Sigmoid colon (tissue), 7 donors: ENCODE results near the gene PDZD8. TPM values are rescaled to one million over a fixed set of nuclear protein-coding genes. Genes with fewer than 3 reads are reported as not detected.

Experiments used
- DNase-seq: peaks from one replicate; pipeline ENCODE4 v3.0.0-alpha.2; 2019
- H3K27ac ChIP-seq, 4 donors: fragments of 200-600 bp; sonication (generic); one replicate each; pipeline ENCODE4 v1.5.1; 2016 to 2019; ENCODE audit warnings: mild to moderate bottlenecking in 1 of 4
- H3K27me3 ChIP-seq, 3 donors: fragments of 200-600 bp; sonication (generic); one replicate each; pipeline ENCODE4 v1.5.1; 2019; ENCODE audit warnings: mild to moderate bottlenecking in 1 of 3
- H3K36me3 ChIP-seq, 4 donors: fragments of 200-600 bp; sonication (generic); one replicate each; pipeline ENCODE4 v1.5.1; 2016 to 2019
- H3K4me1 ChIP-seq, 4 donors: fragments of 200-600 bp; sonication (generic); one replicate each; pipeline ENCODE4 v1.5.1; 2017 to 2019
- H3K4me3 ChIP-seq, 4 donors: fragments of 200-600 bp; sonication (generic); one replicate each; pipeline ENCODE4 v1.5.1; 2017 to 2019; ENCODE audit warnings: mild to moderate bottlenecking in 2 of 4, moderate library complexity in 1 of 4
- H3K9me3 ChIP-seq, 4 donors: fragments of 200-600 bp in 3 of 4; sonication (generic) in 3 of 4; one replicate each; pipeline versions ENCODE4 v1.5.1 to v1.6.1; 2013 to 2019
- CTCF ChIP-seq, 4 experiments: fragments of 450-650 bp in 3 of 4; fragments of 200-600 bp in 1 of 4; IDR thresholded peaks; one replicate each; pipeline ENCODE4 v1.5.1; 2016 to 2019; ENCODE audit warnings: antibody characterized with exemption in 4 of 4, mild to moderate bottlenecking in 3 of 4, moderate library complexity in 2 of 4
- EP300 ChIP-seq, 4 donors: sonication (generic); formaldehyde crosslinking; IDR thresholded peaks; one replicate each; pipeline ENCODE4 v1.6.1; 2017; ENCODE audit warnings: antibody characterized with exemption in 4 of 4
- POLR2A ChIP-seq, 2 donors: fragments of 450-650 bp; IDR thresholded peaks; one replicate each; pipeline ENCODE4 v1.6.1; 2016; ENCODE audit warnings: antibody characterized with exemption in 2 of 2, mild to moderate bottlenecking in 2 of 2, moderate library complexity in 2 of 2
- POLR2AphosphoS5 ChIP-seq, 4 donors: sonication (generic); formaldehyde crosslinking; IDR thresholded peaks; one replicate each; pipeline ENCODE4 v1.6.1; 2017; ENCODE audit warnings: antibody characterized with exemption in 4 of 4
- WGBS, 2 donors: extraction: QIAGEN DNeasy Blood & Tissue Kit; methylation state at CpG; one replicate each; pipeline ENCODE4 v1.1.7; 2013; 5-methylcytosine and 5-hydroxymethylcytosine counted together
- intact Hi-C: fragments of 100-400 bp; cut with DNase I; formaldehyde crosslinking; loops from one replicate; pipeline ENCODE4 v1.15.1; 2023
- polyA plus RNA-seq, 3 donors: library from polyadenylated mRNA; stranded (reverse); fragments of 200-250 nt; gene quantifications; one replicate each; pipeline ENCODE4 v1.2.3, GENCODE V29; 2013
- total RNA-seq, 4 donors: library from RNA; depleted of rRNA; stranded (reverse); fragments of >200 nt; gene quantifications; one replicate each; pipeline ENCODE4 v1.1.0, GENCODE V29; 2016
- donor health status: healthy with polysubstance abuse.
- donor health status: Bipolar disorder and iron deficiency.
- donor health status: healthy.

Gene PDZD8
- total and polyA plus RNA-seq, 7 donors = 3.5 to 34.3 (median 25.2) TPM

GRCh38 chr10:117398029-117398428 is 22.8 kb upstream of the PDZD8 start:
- H3K9me3 ChIP-seq = no peaks in the 10 kb centered on the region
- intact Hi-C loops = no loop called here
- WGBS, 2 donors = 92 to 99% methylated on average over 3 of the region's 3 CpGs
- DNase-seq = no peak
- H3K36me3 ChIP-seq = no peaks in the 10 kb centered on the region
- no peak for TF ChIP-seq POLR2A (IDR thresholded peaks at IDR 0.05)
- TF ChIP-seq POLR2AphosphoS5 (IDR thresholded peaks at IDR 0.05) = no peak
- no peak for TF ChIP-seq CTCF (IDR thresholded peaks at IDR 0.05)
- TF ChIP-seq EP300 (IDR thresholded peaks at IDR 0.05) = no peak
- no peak overlapping the region for H3K27ac ChIP-seq
- no peak overlapping the region for H3K4me3 ChIP-seq
- no peaks in the 10 kb centered on the region for H3K4me1 ChIP-seq
- H3K27me3 ChIP-seq = no peaks in the 10 kb centered on the region

- Histone ChIP-seq H3K4me3 (no peak overlapping the region), H3K27ac (no peak overlapping the region), H3K27me3 (no peaks in the 10 kb centered on the region), H3K9me3 (no peaks in the 10 kb centered on the region), H3K36me3 (no peaks in the 10 kb centered on the region), H3K4me1 (no peaks in the 10 kb centered on the region)
- TF ChIP-seq POLR2AphosphoS5 (IDR thresholded peaks at IDR 0.05) (no peak), POLR2A (IDR thresholded peaks at IDR 0.05) (no peak)
- WGBS, 2 donors = 82 to 85% methylated on average over 4 of the region's 4 CpGs
- no peak for DNase-seq
- intact Hi-C loops = no loop called here
Observed at GRCh38 chr10:117391436-117392205, 16.4 kb upstream of the PDZD8 start.

GRCh38 chr10:117390420-117390819 is 15.2 kb upstream of the PDZD8 start:
- no peak for DNase-seq
- Histone ChIP-seq H3K9me3 (no peaks in the 10 kb centered on the region), H3K4me3 (no peak overlapping the region), H3K36me3 (no peaks in the 10 kb centered on the region), H3K27ac (no peak overlapping the region), H3K27me3 (no peaks in the 10 kb centered on the region), H3K4me1 (no peaks in the 10 kb centered on the region)
- intact Hi-C loops = no loop called here
- TF ChIP-seq POLR2AphosphoS5 (IDR thresholded peaks at IDR 0.05) (no peak), POLR2A (IDR thresholded peaks at IDR 0.05) (no peak), EP300 (IDR thresholded peaks at IDR 0.05) (no peak), CTCF (IDR thresholded peaks at IDR 0.05) (no peak)
- WGBS, 2 donors = 74 to 94% methylated on average over 3 of the region's 3 CpGs

- Histone ChIP-seq H3K27me3 (no peaks in the 10 kb centered on the region), H3K4me1 (no peaks in the 10 kb centered on the region), H3K4me3 (no peak overlapping the region), H3K27ac (no peak overlapping the region), H3K36me3 (no peaks in the 10 kb centered on the region), H3K9me3 (no peaks in the 10 kb centered on the region)
- intact Hi-C loops = no loop called here
- no peak for DNase-seq
- no peak for TF ChIP-seq CTCF (IDR thresholded peaks at IDR 0.05)
- TF ChIP-seq EP300 (IDR thresholded peaks at IDR 0.05) = no peak
- no peak for TF ChIP-seq POLR2A (IDR thresholded peaks at IDR 0.05)
- 84 to 88% methylated on average over 2 of the region's 2 CpGs for WGBS, 2 donors
Observed at GRCh38 chr10:117386805-117387204, 11.6 kb upstream of the PDZD8 start.

- Histone ChIP-seq H3K9me3 (no peaks in the 10 kb centered on the region), H3K27ac (no peak overlapping the region), H3K27me3 (no peaks in the 10 kb centered on the region), H3K4me3 (no peak overlapping the region), H3K36me3 (no peaks in the 10 kb centered on the region), H3K4me1 (no peaks in the 10 kb centered on the region)
- 53 to 88% methylated on average over 1 of the region's 1 CpG for WGBS, 2 donors
- intact Hi-C loops = no loop called here
- no peak for DNase-seq
- no peak for TF ChIP-seq CTCF (IDR thresholded peaks at IDR 0.05)
- no peak for TF ChIP-seq POLR2A (IDR thresholded peaks at IDR 0.05)
- TF ChIP-seq POLR2AphosphoS5 (IDR thresholded peaks at IDR 0.05) = no peak
- no peak for TF ChIP-seq EP300 (IDR thresholded peaks at IDR 0.05)
Observed at GRCh38 chr10:117382861-117383260, 7.6 kb upstream of the PDZD8 start.
